GM18861 (cell line): ENCODE measurements around the gene GNAS.

ENCODE experiments used
- ATAC-seq: cut with Tn5 transposase; IDR thresholded peaks from one replicate; pipeline ENCODE4 v1.9.1; 2021; ENCODE audit not compliant: unreplicated experiment

The GNAS gene

DNA sequence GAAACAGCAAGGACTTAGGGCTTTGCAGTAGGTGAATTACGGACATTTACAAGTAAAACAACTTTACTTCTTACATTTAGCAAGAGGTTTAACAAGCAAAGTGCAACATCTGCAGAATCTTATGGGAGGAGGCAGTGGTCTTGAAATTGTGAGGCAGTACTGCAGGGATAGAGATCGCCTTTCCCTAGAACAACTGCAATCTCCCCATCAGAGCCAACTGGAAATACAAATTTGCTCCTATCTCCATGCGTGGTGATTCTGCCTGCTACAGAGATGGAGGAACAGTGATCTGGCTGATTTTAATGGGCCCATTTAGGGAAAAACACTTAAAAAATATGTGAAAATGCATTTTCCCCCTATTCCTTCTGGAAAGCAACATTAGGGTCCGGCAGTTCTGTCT, 25.9 kb downstream of the GNAS start:
- no peak for ATAC-seq

DNA sequence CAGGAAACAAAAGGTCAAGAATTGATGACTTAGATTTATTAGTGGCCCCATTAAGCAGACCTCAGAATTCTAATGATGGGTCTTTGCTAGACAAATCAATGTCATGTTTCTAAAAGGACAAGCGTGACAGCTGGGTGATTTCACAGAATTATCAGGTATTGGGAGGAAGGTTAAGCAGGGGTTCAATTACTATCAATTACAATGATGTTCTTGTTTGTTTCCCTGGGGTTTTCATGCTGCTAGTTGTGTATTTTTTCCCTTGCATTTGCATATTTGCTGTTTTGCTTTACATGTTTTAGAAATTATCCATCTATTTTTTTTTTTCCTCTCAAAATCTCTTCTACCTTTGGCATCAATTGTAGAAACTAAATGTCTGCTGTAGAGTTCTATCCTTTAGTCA, 27.9 kb downstream of the GNAS start:
- no peak for ATAC-seq

DNA sequence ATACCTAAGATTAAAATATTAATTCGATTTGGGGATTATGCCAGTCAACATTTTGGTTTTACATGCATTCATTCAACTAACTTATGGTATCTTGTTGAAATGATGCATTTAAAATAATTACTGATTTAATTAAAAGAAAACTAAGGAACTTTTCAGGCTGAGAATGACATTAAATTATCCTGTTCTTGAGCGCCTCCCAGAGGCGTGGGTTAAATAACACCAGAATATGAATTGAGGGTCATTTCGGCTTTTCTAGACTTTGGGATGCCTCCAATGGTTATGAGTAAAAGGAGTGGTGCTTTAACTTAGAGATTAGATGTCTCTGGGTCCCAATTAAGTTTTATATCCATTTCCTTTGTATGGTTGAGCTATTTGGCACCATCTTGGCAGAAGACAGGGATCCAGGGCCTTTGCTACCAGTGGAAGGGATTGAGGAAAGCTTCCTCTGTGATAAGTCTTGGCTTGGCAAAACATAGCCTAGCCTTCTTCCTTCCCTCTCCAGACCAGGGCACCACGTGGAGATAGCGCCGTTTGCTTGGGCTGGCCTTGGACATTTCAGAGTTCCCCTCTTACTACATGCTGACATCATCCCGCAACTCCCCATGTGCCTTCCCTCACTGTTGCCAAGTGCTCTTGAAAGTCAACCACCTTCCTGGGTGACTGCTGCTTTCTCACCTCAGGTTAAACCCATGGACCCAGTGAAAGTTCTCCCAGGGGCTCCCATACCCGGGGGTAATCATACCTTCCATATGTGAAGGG, 28.7 kb downstream of the GNAS start:
- no peak for ATAC-seq

DNA sequence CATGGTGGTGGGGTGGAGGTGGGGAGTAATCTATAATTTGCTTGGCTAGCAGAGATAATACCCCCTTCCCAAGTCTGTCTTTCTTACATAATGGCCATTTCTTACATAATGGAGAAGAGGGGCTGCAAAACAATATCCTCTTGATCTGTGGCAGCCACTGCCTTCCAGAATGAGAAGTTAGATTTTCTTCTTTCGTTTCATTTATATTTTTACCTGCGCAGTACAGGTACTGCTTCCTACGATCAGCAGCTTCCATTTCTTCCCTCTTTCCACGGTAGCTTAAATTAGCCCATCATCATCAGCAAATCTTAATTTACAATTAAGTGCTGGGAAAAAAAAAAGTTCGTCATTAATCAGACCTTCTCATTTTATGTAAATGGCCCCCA, 30.2 kb downstream of the GNAS start:
- ATAC-seq: no peak

DNA sequence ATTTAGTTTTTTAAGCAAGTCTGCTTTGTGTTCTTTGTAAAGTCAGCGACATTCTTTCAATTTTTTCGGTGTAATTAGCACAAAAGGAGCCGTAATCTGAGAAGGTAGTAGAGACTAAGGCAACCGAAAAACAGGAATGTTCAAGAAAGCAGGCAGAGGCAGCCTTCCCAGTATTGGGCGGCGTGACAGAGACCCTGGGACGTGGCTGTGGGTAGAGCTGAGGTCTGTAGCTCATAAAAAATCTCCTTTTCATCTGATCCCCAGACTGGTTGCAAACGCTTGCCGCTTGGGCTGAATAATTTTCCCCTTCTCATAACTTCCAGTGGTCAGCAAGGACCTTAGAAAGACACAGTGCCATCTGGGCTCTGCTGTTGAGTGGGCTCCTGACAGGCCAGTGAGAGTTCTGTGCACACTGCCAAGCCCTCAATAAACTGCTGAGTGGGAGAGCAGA, 30.8 kb downstream of the GNAS start:
- no peak for ATAC-seq

DNA sequence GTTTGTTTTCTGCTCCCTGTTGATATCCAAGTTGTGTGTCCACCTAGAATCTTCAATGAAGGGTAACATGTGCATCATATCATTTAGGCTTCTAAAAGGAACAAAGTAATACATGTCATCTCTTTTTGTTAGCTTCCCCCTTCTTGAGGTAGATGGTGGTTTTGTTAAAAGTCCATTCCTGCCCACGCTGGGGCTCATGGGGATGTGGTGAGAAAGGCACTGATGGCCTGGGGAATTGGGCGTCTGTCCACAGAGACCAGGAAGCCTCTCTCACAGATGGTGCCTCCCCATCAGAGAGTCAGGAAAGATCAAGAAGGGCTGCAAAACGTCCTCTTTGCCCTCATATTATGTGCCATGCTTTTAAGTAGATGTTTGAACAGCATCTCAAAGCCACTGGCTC, 32.5 kb downstream of the GNAS start:
- no peak for ATAC-seq

DNA sequence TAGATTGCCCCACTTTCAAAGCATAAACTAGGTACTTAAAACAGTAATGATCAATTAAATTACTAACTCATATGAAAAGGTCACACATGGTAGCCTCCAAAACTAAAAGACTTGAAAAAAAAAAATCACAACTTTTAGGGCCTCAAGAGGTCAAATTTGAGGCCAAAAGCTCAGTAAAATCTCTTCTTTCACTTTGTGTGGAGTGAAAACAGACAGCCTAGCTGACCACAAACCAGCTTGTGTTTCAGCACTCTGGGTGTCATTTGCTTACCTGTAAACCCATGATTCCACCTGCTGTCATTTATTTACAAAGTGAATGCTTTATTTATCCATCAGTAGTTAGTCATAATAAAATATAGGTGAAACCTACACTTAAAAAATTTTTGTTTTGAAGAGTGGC, 34.0 kb downstream of the GNAS start:
- no peak for ATAC-seq

DNA sequence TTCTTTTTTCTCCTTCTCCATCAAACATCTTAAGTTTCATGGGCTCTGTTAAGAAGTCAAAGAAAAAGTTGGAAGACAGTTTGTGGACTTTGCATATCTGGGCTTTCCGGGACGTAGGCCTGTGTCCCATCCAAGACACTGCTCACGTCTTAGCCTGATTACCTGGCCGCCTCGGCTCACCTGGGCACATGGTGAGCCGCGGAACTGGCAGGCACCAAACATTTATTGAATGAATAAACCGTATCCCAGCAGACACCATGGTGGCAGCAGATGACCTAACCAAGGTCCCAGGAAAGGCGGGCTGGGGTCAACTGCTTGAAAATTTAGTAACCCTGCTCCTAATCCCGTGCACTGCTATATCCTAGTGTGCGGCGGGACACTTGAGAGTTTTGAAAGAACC, 35.6 kb downstream of the GNAS start:
- ATAC-seq: no peak

DNA sequence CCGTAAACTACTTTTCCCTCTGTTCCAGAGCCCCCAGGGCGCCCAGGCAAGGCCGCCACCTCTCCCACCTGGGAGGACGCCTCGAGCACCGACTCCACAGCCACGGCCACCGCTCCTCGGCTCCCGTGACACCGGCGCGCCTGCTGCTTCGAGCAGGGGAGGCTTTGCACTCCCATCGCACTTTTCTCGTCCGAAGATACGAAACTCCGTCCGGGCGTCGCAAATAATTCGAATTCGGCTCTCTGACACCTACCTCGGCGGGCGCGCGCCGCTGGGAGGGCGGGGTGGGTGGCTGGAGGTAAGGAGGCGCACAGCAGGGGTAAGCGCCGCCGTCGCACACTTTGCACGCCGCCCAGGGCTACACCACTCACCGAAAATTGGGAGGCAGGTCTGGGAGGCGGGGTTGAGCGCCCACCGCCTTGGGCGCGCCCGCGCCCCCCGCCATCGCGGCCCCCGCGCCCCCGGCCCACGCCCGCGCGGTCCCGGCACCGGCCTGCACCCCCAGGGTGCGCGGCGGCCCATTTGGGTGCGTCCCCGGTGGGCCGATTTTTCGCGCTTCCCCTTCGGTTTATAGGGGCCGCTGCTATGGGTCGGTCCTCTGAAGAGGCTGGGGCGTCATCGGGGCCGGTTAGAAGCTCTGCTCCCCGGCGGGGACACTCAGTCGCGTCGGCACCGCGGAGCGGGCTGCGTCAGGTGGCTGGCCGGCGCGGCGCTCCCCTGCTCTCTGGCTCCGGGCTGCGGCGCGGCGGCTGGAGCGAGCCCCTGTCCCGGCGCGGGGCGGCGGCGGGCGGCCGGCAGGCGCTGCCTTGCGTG, 36.2 kb downstream of the GNAS start:
- ATAC-seq: peak; percentile 26

DNA sequence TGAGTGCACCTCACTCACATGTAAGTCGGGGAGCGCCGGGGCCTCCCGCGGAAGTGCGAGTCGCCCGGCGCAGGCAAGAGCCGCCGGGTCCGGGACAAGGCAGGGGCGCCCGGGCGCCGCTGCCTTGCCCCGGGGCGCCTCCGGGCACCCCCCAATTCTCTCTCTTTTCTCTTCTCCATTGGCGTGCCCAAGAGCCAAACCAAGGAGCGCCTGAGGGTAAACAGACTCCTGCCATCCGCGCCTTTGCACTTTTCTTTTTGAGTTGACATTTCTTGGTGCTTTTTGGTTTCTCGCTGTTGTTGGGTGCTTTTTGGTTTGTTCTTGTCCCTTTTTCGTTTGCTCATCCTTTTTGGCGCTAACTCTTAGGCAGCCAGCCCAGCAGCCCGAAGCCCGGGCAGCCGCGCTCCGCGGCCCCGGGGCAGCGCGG, 36.8 kb downstream of the GNAS start:
- ATAC-seq: no peak

DNA sequence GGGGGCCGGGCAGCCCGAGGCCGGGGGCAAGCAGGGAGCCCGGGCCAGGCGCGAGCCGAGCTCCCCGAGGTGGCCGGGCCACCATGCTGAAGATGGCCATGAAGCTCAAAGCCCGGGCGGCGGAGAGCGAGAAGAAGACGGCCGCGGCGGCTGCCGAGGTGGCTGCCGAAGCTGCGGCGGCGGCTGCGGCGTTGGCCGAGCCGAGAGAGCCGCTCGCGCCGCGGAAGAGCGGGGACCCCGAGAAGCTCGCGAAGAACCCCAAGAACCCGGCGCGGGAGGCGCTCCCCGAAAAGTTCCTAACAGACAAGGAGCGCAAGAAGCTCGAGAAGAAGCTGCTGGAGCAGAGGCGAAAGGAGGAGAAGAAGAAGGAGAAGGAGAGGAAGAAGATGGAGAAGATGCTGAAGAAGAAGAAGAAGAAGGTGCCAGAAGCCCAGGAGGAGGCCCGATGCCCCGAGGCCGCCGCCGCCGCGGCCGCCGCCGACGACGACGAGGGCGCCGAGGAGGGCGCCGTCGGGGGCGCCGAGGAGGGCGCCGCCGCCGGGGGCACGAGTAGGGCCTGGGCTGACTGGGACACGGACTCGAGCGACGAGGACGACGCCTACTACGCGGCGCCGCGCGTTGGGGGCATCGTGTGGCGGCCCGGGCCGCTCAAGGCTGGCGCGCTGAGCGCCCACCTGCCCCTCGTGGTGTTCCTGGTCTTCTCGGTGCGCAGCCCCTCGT, 37.4 kb downstream of the GNAS start:
- no peak for ATAC-seq

DNA sequence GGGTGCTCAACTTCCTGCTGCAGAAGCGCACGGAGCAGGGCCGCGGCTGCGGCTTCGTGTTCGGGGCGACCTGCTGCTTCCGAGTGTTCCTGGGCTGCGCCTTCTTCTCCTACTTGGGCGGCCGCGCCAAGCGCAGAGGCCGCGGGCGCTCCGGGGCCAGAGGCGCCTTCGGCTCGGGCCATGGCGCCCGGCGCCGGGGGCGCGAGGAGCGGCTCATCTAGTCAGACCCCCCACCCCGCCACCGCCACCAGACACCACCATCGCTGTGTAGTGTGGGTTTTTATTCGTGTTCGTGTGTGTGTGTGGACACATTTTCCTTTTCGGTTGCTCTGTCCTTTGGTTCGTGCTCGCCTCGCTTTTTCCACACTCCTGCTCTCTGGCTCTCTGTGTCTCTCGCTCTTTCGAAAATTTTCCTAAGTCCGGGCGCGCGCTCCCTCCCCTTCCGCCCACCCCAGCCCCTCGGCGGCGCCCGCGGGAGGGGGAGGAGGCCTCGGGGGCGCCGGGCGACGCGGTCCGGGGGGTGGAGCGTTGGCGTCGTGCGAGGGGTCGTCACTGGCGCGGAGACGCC, 38.1 kb downstream of the GNAS start:
- no peak for ATAC-seq

DNA sequence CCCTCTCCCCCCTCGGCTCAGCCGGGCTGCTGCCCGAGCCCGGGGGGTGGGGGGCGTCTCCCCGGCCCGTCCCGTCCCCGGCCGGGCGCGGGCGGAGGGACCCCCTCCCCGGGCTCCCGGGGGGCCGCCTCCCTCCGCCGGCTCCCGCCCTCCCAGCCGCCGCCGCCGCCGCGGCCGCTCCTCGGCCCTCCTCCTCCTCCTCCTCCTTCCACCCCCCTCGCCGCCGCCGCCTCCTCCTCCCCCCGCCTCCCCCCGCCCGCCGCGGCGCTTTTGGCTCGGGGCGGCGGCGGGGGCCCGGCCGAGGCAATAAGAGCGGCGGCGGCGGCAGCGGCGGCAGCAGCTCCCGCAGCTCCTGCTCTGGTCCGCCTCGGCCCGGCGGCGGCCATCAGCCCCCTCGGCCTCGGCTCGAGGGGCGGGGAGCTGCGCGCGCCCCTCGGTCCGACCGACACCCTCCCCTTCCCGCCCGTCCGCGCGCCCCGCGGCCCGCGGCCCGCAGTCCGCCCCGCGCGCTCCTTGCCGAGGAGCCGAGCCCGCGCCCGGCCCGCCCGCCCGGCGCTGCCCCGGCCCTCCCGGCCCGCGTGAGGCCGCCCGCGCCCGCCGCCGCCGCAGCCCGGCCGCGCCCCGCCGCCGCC, 38.7 kb downstream of the GNAS start:
- ATAC-seq: no peak

DNA sequence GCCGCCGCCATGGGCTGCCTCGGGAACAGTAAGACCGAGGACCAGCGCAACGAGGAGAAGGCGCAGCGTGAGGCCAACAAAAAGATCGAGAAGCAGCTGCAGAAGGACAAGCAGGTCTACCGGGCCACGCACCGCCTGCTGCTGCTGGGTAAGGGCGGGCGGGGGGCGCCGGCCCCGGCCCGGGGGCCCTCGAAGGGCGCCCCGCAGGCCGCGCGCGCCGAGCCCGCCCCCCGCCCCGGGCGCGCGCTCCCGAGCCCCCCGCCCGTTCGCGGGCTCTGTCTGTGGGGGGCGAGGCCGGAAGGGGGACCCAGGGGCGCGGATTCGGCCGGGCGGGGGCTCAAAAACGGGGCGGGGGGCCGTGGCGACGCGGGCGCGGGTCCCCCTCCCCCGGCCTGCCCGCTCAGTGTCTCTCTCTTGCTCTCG, 39.2 kb downstream of the GNAS start:
- ATAC-seq: no peak

DNA sequence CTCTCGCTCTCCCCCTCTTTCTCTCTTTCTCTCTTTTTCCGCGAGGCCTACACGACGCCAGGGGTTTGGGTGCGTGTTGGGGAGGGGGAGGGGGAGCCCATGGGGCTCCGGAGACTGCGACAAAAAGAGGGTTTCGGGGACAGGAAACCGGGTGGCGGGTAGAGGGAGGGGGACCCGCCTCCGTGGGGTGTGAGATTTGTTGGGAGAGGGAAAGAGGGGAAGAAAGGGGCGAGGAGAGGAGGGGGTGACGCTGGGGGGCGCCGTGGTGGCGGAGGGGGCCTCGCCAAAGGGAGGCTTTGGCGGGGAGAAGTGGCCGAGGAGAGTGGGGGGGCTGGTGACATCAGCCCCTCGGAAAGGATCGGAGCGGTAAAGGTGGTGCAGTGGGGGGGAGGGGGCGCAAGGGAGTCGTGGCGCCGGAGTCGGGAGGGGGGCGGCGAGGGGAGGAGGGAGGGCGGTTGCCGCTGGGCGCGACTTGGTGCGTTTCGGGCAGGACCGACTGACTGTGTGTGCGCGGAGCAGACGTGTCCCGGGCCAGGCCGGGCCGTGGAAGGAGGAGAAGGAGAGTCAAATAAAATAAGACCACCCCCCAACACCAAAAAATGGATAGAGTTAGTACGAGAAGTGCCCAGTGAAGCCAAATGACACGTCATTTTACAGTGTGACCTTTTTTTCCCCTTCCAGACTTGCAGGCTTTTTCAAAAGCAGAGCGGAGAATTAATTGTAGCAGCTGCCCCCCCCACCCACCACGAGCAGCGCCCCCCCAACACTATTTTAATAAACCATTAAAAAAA, 39.8 kb downstream of the GNAS start:
- ATAC-seq: no peak

DNA sequence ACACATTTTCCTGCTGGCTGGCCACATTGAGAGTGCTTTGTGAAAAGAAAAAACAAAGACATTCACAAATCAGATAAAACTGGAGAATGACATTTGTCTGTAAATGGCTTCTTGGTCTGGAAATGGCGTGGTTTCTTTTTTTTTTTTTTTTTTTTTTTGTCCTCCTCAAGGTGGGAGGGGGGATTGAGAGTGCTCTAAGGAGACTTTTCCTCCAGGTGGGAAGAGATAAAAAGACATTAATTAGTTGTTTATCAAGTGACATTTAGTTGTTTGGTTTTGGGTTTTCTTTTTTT, 40.4 kb downstream of the GNAS start:
- ATAC-seq: no peak

DNA sequence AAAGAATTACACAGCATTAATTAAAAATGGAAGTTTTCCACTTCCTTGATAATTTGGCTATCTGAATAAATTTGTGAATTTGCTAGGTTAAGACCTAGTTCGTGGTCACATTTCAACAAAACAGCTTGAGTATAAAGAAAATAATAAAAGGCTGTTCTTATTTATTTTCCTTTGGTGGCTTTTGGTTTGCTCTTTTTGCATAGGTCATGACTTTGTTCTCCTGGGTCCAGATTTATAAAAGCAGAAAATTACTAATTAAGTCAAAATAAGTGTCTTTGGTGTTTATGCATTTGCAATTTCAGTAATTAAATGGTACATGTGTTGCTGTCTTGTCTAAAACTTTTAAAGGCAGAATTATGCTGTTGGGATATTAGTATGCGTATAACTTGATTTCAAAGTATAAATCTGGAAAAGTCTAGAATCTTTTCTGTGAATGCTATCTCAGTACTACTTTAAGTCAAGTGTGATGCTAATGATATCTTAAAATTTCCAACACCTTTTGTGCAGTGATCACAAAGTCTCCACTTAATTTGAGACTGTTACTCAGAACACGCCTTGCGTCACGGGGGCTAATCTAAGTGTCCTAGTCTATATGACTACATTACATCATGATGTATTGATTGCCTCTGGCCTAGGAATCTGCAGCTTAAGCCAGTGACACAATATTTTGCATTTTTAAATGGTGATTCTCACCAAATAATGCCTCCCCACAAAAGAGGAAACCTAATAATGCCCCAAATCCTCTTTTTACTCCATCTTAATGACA, 41.0 kb downstream of the GNAS start:
- no peak for ATAC-seq

DNA sequence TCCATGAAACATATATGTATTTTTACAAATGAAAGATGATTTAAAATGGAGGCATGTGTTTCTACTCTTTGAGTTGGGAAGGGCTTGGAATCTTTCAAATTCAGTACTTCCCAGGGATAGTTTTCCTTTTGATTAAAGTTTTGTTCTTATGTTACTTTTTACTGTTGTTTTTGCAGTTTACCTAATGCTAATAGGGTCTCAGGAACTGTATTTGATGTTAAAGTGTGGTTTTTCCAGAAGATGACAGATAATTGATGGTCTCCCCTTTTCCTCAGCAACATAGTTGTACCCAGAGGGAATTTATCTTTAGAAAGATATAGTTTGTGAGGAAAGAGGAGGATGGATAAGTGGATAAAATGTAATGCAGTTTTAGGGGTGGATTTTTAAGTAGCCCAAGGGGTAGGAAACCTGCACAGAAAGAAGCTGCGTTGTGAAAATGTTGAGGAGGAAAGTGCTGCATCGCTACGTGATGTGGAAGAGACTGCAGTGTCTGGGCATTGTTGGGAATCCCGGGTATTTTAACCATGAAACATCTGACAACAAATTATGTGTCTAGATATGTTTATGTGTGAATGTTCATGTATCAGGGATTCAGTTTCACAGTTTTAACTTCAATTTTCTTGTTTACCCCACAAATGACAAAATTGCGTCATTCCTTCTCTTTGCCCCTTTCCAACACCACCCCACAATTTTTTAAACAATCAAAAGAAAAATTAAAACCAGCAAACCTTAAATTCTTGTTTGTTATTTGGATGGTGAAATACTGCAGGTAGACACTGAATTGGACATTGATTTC, 42.3 kb downstream of the GNAS start:
- ATAC-seq: no peak
